Inflammatory macrophage treated with lipopolysaccharide for 1 hour (primary cell): ENCODE data around the gene VPS4A.

ENCODE experiments used
- DNase-seq, 2 donors: peaks; one replicate each; pipeline ENCODE4 v3.0.0-alpha.2; 2020 to 2022

Gene VPS4A

GRCh38 chr16:69368866-69369265 is 57.7 kb downstream of the VPS4A start:
- no peak for DNase-seq

GRCh38 chr16:69371564-69371963 is 60.4 kb downstream of the VPS4A start:
- DNase-seq, result no peak

- DNase-seq, result no peak
Measured at GRCh38 chr16:69373019-69373418, 61.9 kb downstream of the VPS4A start.
